HG02973 (cell line): Measurements from ENCODE around the gene NFATC1.
"Not testable (repeated sequence)": the region's sequence is repeated elsewhere in the genome, so short reads cannot be mapped to it uniquely, and the experiment has no call there.

Source experiments
- ATAC-seq: cut with Tn5 transposase; IDR thresholded peaks from one replicate; pipeline ENCODE4 v1.9.1; 2021; ENCODE audit warnings: moderate library complexity; ENCODE audit not compliant: unreplicated experiment

Gene NFATC1

GRCh38 chr18:79374408-79375171, 21.1 kb upstream of the NFATC1 start:
- peak; percentile 87 for ATAC-seq

- ATAC-seq, result no peak
Observed at GRCh38 chr18:79375441-79376154, 20.1 kb upstream of the NFATC1 start.

- ATAC-seq, result not testable (repeated sequence)
Observed at GRCh38 chr18:79376661-79377060, 19.1 kb upstream of the NFATC1 start.

GRCh38 chr18:79377187-79377891, 18.4 kb upstream of the NFATC1 start:
- ATAC-seq, result no peak

- ATAC-seq, result peak; percentile 43
Observed at GRCh38 chr18:79378536-79379250, 17.0 kb upstream of the NFATC1 start.

- no peak for ATAC-seq
Observed at GRCh38 chr18:79379251-79379905, 16.4 kb upstream of the NFATC1 start.

GRCh38 chr18:79379931-79380815, 15.6 kb upstream of the NFATC1 start:
- ATAC-seq, result no peak

- ATAC-seq, result no peak
Observed at GRCh38 chr18:79380816-79381806, 14.6 kb upstream of the NFATC1 start.

- no peak for ATAC-seq
Observed at GRCh38 chr18:79381811-79382311, 13.9 kb upstream of the NFATC1 start.

- ATAC-seq, result no peak
Observed at GRCh38 chr18:79382681-79383387, 12.9 kb upstream of the NFATC1 start.

GRCh38 chr18:79383388-79384056, 12.2 kb upstream of the NFATC1 start:
- no peak for ATAC-seq

GRCh38 chr18:79384151-79384807, 11.5 kb upstream of the NFATC1 start:
- ATAC-seq, result no peak

- no peak for ATAC-seq
Observed at GRCh38 chr18:79384834-79385233, 10.9 kb upstream of the NFATC1 start.

GRCh38 chr18:79385326-79385707, 10.4 kb upstream of the NFATC1 start:
- no peak for ATAC-seq

GRCh38 chr18:79385708-79386341, 9.9 kb upstream of the NFATC1 start:
- no peak for ATAC-seq

- no peak for ATAC-seq
Observed at GRCh38 chr18:79386547-79386946, 9.2 kb upstream of the NFATC1 start.
